Skin epidermis (tissue), 12 donors: Measurements from ENCODE around the gene ENOPH1.

Experiments
- H3K27ac ChIP-seq, 21 experiments: fragments of 200-600 bp; sonication (generic) in 11 of 21; one replicate each; pipeline ENCODE4 v1.5.0; 2020; ENCODE audit warnings: mild to moderate bottlenecking in 3 of 21, inconsistent platforms in 2 of 21, moderate library complexity in 2 of 21
- H3K4me3 ChIP-seq, 7 experiments: fragments of 200-600 bp; sonication (generic) in 2 of 7; one replicate each; pipeline ENCODE4 v1.5.0; 2020; ENCODE audit warnings: inconsistent platforms in 2 of 7, mild to moderate bottlenecking in 2 of 7, moderate library complexity in 1 of 7

Gene ENOPH1

GRCh38 chr4:82499738-82500434 is 69.5 kb downstream of the ENOPH1 start:
- H3K27ac ChIP-seq: no peak overlapping the region

GRCh38 chr4:82500435-82501153 is 70.2 kb downstream of the ENOPH1 start:
- Histone ChIP-seq H3K27ac (no peak overlapping the region), H3K4me3 (no peak overlapping the region)

More at GRCh38 chr4:82499738-82500434, 69.5 kb downstream of the ENOPH1 start:
- H3K4me3 ChIP-seq: no peak overlapping the region

DNA sequence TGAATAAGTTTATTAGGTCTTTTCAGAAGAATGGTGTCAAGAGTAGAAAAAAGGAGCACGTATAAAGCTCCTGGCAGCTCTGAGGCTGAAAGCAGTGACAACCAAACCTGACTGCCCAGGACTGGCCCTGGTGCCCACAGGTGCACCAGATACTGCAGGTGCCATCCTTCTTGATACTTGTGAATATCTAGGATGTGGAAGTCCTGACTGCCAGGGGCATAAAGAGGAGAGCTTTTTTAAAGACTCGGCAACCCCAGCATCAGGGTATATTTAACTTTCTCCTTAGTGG is 70.7 kb downstream of the ENOPH1 start:
- H3K27ac ChIP-seq: no peak overlapping the region
- H3K4me3 ChIP-seq: no peak overlapping the region

DNA sequence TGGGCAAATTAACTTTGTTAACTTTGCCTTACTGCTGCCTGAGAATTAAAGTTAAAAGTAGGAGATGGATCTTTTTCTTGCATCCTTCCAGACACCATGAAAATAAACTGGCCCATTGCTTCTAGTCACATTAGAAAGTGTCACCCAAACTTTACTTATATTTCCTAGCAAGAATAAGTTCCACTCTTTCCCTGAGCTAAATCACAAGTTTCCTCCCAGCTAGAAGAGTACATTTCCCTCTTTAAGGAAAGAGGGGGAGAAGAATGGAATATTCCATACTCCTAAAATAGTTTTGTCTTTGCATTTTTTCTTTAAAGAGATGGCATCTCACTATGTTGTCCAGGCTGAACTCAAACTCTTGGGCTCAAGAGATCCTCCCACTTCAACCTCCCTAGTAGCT is 77.6 kb downstream of the ENOPH1 start:
- no peak overlapping the region for H3K4me3 ChIP-seq
- no peak overlapping the region for H3K27ac ChIP-seq

GRCh38 chr4:82508806-82509428 is 78.5 kb downstream of the ENOPH1 start:
- Histone ChIP-seq H3K4me3 (no peak overlapping the region), H3K27ac (no peak overlapping the region)

DNA sequence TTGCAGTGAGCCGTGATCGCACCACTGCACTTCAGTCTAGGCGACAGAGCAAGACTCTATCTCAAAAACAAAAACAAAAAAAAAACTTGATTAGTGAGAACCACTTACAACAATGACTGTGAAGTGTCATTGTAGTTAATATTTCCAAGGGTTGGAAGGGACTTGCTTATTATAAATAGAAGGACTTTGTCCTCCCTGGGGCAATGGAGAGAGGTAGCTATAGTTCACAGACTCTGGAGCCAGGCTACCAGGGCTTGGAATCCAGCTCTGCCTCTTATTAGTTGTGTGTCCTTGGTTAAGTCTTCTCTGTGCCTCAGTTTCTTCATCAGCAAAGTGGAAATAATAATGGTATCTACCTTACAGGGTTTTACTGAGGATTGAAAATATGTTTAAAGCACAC is 79.8 kb downstream of the ENOPH1 start:
- Histone ChIP-seq H3K27ac (no peak overlapping the region), H3K4me3 (no peak overlapping the region)
